ENCODE data around the gene TXNDC2. TPM values are rescaled to one million over a fixed set of nuclear protein-coding genes. Genes with fewer than 3 reads are reported as not detected.
"Not testable (repeated sequence)": the region's sequence is repeated elsewhere in the genome, so short reads cannot be mapped to it uniquely, and the experiment has no call there.

The TXNDC2 gene
- total RNA-seq, 2 donors from 2014 or later = 0.35 to 8.8 TPM

- no peaks in the 10 kb centered on the region for H3K36me3 ChIP-seq
- DNase-seq (ENCODE audit: low spot score) = no peak
- no peaks in the 10 kb centered on the region for H3K27me3 ChIP-seq (replicated peaks; ENCODE audit: insufficient read depth)
- H3K9me3 ChIP-seq = no peaks in the 10 kb centered on the region
- peak overlapping the region; percentile 21 for H3K4me3 ChIP-seq
- peak; percentile 56 for ATAC-seq (ENCODE audit: insufficient number of reproducible peaks, low FRiP score, low read depth)
- H3K4me1 ChIP-seq (ENCODE audit: control insufficient read depth in 1 of 2, low read depth in 2 of 2) = peaks cover 20 to 31% of the 10 kb centered on the region in 2 donors
- peak overlapping the region; percentile 83 to 87 for H3K27ac ChIP-seq
- TF ChIP-seq CTCF (IDR thresholded peaks at IDR 0.05) = no peak
Observed at GRCh38 chr18:9854801-9855676, 30.7 kb upstream of the TXNDC2 start.

DNA sequence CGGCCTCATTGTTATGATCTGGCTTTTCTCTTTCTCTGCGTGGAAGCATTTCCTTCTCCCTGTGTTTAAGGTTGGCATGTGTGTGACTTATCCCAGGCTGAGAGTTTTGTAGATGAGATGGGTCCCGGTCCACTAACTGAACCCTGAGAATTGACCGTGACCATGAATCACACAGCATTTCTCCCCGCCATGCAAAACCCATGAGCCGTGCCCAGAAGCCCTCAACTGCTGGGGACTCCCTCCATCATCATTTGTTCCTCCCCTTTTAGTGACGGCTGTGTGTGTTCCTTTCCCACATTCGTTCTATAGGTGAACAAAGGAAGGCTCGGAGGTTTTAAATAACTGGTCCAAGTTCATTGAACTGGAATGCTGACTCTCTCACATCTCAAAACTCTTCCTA, 30.1 kb upstream of the TXNDC2 start:
- Histone ChIP-seq H3K27me3 (replicated peaks; ENCODE audit: insufficient read depth) (no peaks in the 10 kb centered on the region), H3K36me3 (no peaks in the 10 kb centered on the region), H3K27ac (peak overlapping the region; percentile 83 to 87), H3K9me3 (no peaks in the 10 kb centered on the region), H3K4me3 (peak overlapping the region; percentile 21), H3K4me1 (ENCODE audit: control insufficient read depth in 1 of 2, low read depth in 2 of 2) (peaks cover 20 to 31% of the 10 kb centered on the region in 2 donors)
- no peak for TF ChIP-seq CTCF (IDR thresholded peaks at IDR 0.05)
- DNase-seq (ENCODE audit: low spot score) (no peak), ATAC-seq (ENCODE audit: insufficient number of reproducible peaks, low FRiP score, low read depth) (no peak)

DNA sequence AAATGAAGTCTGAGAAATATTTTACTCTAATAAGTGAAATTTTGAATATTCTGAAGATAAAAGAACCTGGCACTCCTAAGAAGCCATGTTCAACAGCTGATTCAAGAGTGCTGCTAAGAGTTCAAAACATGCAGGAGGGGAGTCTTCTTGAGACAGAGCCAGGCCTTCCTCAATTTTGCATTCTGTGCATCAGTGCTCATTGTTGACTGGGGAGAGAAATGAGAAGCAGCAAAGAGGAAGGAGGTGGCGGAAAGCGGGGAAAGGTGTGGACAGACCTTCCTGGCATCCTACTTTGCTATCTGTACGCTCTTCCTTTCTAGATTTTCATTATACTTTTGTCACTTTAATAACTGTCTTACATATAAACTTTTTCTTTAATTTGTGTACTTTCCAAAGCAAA, 29.7 kb upstream of the TXNDC2 start:
- no peak for ATAC-seq (ENCODE audit: insufficient number of reproducible peaks, low FRiP score, low read depth)
- Histone ChIP-seq H3K4me1 (ENCODE audit: control insufficient read depth in 1 of 2, low read depth in 2 of 2) (peaks cover 20 to 31% of the 10 kb centered on the region in 2 donors), H3K9me3 (no peaks in the 10 kb centered on the region), H3K36me3 (no peaks in the 10 kb centered on the region), H3K4me3 (no peak overlapping the region), H3K27me3 (replicated peaks; ENCODE audit: insufficient read depth) (no peaks in the 10 kb centered on the region), H3K27ac (peak overlapping the region; percentile 83 to 87)
- DNase-seq (ENCODE audit: low spot score) = no peak
- no peak for TF ChIP-seq CTCF (IDR thresholded peaks at IDR 0.05)

DNA sequence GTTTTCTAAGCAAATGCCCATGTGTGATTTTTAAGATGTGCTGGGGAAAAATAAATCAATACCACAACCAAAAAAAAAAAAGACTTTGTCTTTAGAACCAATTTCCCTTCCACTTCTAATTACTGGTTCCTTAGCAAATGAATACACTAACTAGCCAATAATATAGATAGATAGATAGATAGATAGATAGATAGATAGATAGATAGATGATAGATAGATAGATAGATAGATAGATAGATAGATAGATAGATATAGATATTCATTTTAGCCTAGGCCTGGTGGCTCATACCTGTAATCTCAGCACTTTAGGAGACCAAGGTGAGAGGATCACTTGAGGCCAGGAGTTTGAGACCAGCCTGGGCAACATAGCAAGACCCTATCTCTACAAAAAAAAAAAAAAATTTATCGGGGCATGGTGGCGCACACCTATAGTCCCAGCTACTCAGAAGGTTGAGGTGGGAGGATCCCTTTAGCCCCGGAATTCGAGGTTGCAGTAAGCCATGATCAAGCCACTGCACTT, 28.2 kb upstream of the TXNDC2 start:
- not testable (repeated sequence) for H3K4me3 ChIP-seq; H3K36me3 ChIP-seq; H3K27me3 ChIP-seq (replicated peaks; ENCODE audit: insufficient read depth); ATAC-seq (ENCODE audit: insufficient number of reproducible peaks, low FRiP score, low read depth); DNase-seq (ENCODE audit: low spot score); H3K9me3 ChIP-seq
- H3K4me1 ChIP-seq (ENCODE audit: control insufficient read depth in 1 of 2, low read depth in 2 of 2) = peaks cover 20 to 31% of the 10 kb centered on the region in 2 donors
- peak overlapping the region in 1 of 2 donors; percentile 83 for H3K27ac ChIP-seq

DNA sequence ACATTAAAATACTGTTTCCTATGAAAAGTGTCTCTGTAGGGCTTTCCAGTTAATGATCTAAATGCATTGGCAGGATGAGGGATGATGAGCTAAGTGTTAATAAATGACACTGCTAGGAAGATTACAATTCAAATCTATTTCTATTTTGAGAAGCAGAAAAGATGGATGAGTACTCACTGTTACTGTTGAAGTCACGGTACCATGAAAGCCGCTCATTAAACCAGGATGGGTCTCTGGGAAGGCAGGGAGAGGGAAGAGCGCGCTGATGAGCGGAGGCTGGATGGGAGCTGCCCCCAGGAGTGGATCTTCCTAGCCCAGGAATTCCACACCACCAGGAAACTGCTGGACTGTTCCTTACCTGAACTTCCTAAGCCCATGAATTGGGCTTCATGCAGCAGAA, 27.1 kb upstream of the TXNDC2 start:
- Histone ChIP-seq H3K4me1 (ENCODE audit: control insufficient read depth in 1 of 2, low read depth in 2 of 2) (peaks cover 20 to 31% of the 10 kb centered on the region in 2 donors), H3K9me3 (no peaks in the 10 kb centered on the region), H3K27me3 (replicated peaks; ENCODE audit: insufficient read depth) (no peaks in the 10 kb centered on the region), H3K4me3 (no peak overlapping the region), H3K36me3 (peaks cover 5% of the 10 kb centered on the region), H3K27ac (no peak overlapping the region)
- no peak for DNase-seq (ENCODE audit: low spot score)
- no peak for TF ChIP-seq CTCF (IDR thresholded peaks at IDR 0.05)
- no peak for ATAC-seq (ENCODE audit: insufficient number of reproducible peaks, low FRiP score, low read depth)
